Suppressor macrophage treated with lipopolysaccharide for 1 hour (primary cell): ENCODE measurements around the gene ABHD1.
"Not testable (repeated sequence)": the region's sequence is repeated elsewhere in the genome, so short reads cannot be mapped to it uniquely, and the experiment has no call there.

Experiments used
- DNase-seq, 3 donors: peaks; one replicate each; pipeline ENCODE4 v3.0.0-alpha.2; 2020 to 2022

ABHD1 gene

DNA sequence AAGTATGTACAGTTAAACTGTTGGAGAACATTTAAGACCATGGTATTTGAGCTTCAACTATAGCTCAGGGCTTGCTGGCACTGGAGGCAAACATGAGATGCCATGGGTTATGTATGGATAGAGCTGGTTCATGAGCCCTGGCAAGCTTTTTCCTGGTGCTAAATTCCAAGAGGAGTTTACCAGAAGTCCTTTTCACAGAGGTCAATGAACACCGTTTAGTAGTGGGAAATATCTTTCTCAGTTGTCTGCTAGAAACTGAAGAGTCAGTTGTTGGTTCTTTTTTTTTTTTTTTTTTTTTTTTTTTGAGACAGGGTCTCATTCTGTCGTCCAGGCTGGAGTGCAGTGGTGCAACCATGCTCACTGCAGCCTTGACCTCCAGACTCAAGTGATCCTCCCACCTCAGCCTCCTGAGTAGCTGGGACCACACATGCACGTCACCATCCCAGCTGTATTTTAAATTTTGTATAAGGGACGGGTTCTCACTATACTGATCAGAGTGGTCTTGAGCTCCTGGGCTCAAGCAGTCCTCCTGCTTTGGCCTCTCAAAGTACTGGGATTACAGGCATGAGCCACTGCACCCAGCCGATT, 35.7 kb upstream of the ABHD1 start:
- DNase-seq: no peak

DNA sequence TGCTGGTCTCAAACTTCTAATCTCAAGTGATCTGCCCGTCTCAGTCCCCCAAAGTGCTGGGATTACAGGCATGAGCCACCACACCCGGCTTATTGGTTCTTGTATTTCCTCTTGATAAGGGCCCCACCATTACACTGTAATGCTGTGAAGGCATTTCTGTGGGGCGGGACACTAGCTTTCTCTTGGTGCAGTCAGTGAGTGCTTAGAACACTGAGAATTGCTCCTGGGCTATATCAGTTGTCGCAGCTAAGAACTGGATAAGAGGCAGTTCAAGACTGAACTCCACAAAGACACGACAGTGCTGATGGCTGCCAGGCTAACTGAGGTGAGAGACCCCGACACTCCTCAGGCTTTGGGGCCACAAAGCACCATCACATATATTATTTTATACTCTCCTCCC, 35.0 kb upstream of the ABHD1 start:
- no peak for DNase-seq

DNA sequence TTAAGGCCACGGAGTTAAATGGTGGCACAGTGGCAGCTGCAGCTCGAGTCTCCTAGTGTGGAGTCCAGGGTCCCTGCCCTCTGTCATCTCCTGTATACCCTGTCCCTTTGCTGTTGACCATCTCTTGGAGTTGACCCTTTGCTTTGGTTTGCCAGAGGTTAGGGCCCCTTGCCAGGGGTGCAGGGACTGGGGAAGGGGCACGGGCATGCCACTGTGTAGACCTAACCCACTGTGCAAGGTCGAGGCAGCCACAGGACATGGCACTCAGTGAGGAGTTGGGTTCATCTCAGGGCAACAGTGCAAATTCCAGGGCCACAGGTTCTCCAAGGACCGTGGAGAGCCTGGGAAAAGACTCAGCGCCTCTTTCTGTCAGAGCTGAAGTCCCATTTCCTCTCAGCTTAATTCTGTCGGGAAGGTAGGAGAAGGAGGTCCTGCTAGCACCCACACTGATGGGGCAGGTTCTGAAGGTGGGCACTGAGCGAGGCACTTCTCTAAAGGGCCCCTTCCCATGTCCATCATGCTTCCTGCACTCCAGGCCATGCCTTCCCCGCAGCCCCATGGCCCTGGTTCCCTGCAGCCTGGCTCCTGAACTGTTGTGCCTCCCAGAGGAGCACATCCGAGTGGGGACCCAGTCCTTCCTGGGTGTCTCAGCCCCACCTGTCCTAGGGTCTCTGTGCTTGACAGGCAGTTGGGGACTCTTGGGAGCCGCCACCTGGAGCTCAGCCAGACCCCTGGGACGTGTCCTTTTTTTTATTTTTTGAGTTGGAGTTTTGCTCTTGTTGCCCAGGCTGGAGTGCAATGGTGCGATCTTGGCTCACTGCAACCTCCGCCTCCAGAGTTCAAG, 34.3 kb upstream of the ABHD1 start:
- no peak for DNase-seq

DNA sequence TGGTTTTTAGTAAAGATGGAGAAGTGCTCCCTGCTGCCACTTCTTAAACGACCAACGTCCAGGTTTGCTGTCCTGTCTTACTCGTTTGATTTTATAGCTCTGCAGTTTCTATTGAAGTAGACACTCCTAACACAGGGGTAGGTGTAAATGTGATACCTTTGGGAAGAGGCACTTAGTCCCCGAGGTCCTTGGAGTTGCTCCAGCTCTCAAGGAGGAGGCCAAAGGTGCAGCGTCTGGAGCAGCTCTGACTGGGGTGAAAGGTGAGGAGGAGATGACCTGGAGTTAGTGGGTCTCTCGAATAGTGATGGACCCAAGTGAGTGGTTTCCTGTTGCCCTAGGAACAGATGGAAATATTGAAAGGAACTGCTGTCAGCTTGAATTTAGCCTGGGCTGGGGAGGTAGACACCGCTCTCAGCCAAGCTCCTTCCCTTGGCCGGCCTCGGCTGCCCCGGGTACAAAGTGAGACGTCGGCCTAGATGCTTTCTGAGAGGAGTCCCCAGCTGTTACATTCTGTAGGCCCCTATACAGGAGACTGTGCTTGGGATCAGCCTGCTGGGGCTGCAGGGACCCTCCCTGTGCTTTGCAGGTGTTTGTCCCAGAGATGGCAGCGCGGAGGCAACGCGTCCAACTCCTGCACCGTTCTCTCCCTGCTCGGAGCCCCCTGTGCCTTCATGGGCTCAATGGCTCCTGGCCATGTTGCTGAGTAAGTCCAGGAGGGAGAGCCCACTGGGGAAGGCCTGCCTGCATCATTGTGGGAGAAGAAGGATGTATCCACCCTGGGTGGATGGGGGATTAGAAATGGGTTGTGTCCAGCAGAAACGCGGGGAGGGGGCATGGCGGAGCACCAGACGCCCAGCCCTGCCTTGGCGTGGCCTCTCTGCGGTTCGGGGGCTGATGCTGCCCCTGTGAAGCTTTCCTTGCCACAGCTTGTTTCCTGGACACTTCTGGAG, 31.6 kb upstream of the ABHD1 start:
- no peak for DNase-seq

DNA sequence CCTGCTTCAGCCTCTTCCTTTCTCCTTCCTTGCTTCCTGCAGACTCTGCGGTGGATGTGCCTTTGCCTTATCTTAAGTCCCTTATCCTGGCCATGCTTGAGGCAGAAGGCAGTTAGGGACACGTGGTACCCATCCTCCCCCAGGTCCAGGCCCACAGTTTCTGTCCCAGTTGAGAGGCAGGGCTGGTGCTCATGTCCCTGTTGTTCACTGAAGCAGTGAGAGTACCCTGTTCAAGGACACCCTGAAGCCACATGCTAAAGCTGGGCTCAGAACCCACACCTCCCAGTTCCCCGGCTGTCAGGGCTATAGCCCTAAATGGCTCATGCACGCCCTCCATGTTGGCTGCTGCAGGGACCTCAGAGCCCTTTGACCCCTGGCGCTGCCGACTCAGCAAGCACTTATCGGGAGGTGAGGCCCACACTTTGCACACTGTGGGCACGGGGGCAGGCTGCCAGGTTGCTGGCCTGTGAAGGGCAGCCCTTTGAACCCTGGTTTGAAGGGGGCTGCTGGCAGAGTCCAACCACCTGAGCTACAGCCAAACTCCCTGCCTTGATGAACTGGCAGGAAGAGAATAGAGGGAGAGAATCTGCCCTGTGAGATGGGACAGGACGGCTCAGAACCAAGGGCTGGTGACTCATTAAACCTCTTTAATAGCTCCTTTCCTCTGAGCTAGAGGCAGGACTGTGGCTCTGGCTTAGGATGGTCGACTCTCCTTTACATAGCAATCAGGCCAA, 30.8 kb upstream of the ABHD1 start:
- no peak for DNase-seq

DNA sequence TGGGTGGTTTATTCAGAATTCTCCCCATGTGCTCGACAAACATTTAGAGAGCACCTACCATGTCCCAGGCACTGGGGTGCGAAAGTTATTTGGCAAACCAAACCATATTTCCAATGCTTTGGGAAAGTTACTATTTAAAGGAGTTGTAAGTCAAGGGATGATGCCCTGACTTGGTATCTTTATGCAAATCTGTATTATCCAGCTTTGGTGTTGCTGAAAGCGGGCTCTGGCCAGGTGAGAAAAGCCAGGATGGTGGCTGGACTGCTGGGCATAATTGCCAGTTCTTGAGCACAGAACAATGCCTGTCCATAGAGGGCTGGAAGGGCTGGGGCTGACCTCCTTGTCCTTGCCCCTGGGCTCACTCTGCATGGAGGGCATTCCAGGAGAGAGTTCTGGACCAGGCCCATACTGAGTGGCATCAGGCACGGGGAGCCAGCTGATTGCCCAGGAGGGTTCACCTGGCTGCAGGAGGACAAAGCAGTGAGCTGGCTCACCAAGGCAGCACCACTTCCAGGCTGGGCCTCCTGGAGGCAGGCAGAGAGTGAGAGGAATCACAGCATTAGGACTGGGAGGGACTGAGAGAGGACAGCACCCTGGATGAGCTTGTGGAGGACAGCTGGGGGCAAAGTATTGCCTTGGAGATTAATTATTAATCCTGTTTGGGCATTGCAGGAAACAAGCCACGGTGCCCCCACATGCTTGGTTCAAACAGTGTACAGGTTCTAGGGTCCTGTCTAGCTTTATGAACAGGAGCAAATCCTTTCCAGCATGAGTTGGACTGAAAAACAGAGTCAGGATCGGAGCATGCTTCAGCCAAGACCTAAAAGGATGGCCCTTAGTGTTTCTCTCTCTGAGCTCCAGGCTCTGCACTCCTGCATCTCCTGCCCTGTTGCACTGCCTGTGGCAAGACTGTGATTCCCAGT, 29.9 kb upstream of the ABHD1 start:
- DNase-seq: no peak

DNA sequence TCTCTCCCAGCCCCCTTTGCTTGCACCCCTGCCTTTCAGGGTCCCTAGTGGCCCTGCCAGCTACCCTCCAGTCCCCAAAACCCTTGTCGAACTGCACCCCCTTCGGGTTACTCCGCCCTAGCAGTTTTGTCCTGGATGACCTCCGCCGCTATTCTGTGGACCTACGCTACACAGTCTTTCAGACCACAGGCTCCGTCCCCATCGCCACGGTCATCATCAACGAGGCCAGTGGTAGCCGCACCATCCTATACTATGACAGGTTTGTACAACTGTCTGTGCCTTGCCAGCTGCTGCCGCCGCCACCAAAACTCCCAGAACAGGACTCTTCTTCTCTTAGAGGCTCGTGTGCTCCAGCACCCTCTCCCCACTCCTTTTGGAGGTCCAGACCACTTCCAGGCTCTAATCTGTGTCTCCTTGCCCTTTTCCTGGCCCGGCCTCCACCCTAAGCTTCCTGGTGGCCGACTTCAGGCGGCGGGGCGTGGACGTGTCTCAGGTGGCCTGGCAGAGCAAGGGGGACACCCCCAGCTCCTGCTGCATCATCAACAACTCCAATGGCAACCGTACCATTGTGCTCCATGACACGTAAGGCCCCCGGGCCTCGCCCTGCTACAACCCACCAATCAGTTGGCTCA, 29.1 kb upstream of the ABHD1 start:
- DNase-seq: no peak

DNA sequence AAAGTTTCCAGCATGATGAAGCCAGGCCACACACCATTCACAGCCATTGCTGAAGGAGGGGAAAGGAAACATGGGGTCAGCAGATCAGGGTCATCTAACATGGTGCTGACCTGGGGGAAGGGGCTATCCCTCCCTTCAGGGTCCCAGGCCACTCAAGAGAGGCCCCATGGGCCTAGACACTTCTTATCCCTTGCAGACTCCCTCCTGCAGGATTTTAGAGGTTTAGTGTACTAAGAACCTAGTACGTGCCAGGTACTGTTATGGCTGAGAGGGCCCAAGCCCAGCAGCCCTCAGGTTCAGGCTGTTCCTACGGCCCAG, 28.2 kb upstream of the ABHD1 start:
- no peak for DNase-seq

DNA sequence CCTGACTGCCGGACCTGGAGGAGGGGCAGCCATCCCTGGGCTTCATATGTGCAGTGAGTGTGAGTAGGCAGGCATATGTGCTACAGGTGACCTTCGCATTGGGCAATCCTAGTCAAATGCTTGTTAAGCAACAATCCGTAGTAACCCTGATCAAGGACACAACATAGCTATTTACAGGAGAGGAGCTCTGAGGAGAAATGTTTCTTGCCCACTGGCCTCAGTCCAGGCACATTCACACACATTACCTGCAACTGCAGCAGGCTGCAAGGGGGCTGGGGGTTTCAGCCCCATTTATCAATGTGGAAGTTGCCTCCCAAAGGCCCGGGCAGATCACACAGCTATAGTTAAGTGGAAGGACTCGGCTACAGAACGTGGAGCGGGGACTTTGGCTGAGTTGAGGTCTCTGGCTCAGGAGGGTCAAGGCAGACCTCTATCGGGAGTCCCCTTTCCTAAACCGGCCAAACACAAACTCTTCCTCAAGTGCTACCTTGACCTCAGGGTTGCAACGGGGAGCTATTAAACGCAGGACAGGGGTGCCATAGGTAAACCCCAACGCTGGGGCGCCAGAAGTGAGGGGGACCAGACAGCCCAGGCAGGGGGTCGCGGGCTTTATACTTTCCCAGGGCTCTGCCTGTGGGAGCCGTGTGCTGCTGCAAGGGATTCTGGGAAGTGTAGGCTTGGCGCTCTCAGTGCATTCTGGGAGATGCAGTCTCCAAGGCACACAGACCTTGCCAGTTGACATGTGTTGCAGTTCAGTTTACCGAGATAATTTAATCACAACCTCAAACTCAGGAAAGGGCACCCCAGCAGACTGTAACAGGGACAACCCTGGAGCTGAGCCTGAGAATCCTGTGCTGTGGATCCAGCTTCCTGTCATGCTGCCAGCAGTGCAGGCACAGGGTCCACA, 27.6 kb upstream of the ABHD1 start:
- peak; percentile 49 to 62 (median 56) for DNase-seq

DNA sequence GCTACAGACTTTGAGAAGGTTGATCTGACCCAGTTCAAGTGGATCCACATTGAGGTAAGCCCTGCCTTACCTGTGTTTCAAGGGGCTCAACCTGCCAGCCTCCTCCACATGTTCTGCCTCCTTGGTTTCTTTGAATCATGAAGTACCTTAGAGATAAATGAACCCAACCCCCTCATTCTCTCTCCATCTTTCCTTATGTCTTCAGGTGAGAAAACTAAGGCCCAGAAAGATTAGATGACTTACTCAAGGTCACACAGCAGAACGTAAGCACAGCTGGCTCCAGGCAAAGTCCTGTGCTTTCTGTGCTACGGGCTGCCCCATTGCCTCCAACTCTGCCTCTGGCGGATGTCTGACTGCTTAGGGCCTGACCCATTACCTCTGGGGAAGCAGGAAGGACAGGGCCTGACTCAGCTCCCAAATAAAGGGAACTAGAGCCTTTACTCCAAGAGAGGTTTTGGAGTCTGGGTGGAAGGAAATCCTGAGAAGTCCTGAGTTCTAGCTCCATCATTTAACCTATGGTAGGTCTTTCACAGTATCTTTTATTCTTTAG, 26.8 kb upstream of the ABHD1 start:
- peak; percentile 81 to 83 (median 83) for DNase-seq

DNA sequence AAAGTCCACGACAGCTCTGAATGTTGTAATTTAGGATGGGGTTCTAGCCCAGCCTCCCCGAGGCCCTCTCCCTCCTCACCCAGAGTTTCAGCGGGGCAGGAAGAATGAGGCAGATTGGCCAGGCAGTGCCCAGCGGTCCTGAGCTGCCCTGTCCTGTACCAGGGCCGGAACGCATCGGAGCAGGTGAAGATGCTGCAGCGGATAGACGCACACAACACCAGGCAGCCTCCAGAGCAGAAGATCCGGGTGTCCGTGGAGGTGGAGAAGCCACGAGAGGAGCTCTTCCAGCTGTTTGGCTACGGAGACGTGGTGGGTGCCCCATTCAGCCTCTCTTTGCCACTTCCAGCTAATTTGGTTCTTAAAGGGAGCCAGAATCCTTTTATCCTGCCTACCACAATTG, 26.3 kb upstream of the ABHD1 start:
- DNase-seq: no peak

DNA sequence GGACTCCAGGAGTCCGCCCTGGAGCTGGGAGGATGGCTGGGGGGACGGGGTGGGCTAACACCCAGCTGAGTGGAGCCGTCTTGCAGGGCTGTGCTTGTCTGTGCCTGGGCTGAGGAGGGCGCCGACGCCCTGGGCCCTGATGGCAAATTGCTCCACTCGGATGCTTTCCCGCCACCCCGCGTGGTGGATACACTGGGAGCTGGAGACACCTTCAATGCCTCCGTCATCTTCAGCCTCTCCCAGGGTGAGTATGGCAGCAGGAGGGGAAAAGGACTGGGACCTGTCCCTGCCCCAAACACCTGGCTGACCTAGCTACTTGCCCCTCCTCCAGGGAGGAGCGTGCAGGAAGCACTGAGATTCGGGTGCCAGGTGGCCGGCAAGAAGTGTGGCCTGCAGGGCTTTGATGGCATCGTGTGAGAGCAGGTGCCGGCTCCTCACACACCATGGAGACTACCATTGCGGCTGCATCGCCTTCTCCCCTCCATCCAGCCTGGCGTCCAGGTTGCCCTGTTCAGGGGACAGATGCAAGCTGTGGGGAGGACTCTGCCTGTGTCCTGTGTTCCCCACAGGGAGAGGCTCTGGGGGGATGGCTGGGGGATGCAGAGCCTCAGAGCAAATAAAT, 24.2 kb upstream of the ABHD1 start:
- DNase-seq: no peak

DNA sequence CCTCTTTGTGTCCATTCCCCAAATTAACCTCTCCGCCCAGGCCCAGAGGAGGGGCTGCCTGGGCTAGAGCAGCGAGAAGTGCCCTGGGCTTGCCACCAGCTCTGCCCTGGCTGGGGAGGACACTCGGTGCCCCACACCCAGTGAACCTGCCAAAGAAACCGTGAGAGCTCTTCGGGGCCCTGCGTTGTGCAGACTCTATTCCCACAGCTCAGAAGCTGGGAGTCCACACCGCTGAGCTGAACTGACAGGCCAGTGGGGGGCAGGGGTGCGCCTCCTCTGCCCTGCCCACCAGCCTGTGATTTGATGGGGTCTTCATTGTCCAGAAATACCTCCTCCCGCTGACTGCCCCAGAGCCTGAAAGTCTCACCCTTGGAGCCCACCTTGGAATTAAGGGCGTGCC, 23.6 kb upstream of the ABHD1 start:
- no peak for DNase-seq

DNA sequence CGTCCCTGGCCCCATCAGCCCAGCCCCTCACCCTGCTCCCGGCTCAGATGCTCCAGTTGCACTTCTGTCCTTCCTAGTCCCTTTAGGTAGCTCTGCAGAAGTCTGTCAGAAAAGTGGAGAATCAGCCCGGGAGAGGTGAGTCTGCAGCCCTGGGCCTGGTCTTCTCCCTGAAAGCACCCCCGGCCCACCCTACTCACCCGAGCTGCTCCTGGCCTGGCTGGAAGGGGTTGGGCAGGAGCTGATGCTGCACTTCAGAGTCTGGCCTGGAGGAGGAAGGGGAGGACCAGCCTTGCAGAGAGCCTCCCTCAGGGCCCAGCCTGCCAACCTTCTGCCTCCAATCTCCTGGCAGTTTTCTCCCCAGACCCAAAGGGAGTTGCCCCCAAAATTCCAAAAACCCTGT, 21.3 kb upstream of the ABHD1 start:
- no peak for DNase-seq

DNA sequence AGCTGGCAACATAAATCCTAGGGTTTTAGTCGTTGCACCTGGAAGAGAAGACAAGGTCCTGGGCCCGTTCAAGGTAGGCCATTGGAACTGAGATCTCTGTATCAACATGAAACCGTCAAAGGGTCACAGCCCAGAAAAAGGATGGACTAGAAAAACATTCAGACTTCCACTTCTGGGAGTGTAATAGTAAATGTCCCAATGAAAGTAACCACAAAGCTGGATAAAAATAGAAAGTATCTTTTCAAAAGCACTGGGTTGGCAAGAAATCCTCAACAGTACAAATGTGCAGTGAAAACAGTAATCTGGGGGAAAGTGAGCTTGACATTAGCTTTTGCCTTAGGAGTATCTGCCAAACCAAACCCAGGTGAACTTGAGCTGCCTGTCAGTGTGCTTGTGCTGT, 17.6 kb upstream of the ABHD1 start:
- DNase-seq: no peak

DNA sequence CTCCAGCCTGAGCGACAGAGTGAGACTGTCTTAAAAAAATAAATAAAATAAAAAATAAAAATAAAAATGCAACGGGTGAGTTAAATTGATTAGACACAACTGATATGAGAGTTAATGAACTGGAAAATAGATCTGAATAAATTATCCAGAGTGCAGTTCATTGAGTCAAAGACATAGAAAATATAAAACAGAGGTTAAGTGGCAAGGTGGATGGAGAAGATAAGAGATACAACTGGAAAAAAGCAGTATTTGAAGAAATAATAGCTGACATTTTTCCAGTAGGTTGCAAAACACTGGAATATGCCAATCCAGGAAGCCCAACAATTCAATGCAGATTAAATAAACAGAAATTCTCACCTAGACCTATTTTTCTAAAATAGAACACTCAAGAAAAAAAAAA, 15.4 kb upstream of the ABHD1 start:
- DNase-seq: no peak

DNA sequence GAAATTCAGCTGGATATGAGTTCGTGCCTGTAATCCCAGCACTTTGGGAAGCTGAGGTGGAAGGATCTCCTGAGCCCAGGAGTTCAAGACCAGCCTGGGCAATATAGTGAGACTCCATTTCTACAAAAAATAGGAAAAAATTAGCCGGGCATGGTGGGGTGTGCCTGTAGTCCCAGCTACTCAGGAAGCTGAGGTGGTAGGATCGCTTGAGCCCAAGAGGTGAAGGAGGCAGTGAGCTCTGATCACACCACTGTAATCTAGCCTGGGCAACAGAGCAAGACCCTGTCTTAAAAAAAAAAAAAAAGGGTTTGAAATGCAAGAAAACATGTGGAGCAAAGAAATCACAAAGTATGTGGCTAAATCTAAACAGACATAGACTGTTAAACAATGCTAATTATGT, 14.5 kb upstream of the ABHD1 start:
- no peak for DNase-seq

DNA sequence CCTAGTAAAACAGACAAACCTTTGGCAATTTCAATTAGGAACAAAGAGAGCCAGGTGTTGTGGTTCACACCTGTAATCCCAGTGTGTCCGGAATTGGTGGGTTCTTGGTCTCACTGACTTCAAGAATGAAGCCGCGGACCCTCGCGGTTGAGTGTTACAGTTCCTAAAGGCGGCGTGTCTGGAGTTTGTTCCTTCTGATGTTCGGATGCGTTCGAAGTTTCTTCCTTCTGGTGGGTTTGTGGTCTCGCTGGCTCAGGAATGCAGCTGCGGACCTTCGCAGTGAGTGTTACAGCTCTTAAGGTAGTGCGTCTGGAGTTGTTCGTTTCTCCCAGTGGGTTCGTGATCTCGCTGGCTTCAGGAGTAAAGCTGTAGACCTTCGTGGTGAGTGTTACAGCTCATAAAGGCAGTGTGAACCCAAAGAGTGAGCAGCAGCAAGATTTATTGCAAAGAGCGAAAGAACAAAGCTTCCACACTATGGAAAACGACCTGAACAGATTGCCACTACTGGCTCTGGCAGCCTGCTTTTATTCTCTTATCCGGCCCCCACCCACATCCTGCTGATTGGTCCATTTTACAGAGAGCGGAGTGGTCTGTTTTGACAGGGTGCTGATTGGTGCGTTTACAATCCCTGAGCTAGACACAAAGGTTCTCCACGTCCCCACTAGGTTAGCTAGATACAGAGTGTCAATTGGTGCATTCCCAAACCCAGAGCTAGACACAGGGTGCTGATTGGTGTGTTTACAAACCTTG, 12.8 kb upstream of the ABHD1 start:
- not testable (repeated sequence) for DNase-seq
